ENCODE results near the gene LOC101059915.

LOC101059915 gene

GRCh38 chrX:71664889-71665491, 2.4 kb upstream of the LOC101059915 start:
- H3T11ph ChIP-seq (ENCODE audit: low read length), result no peak overlapping the region
- H3K9me3 ChIP-seq (ENCODE audit: control insufficient read depth, low read depth, low read length), result peaks cover 12% of the 10 kb centered on the region
- Mint-ChIP-seq H3K4me3 (no peak overlapping the region), H3K4me1 (no peaks in the 10 kb centered on the region), H3K36me3 (ENCODE audit: insufficient read depth in 1 of 3, low read depth in 3 of 3) (peaks cover 0 to 4% (median 4%) of the 10 kb centered on the region in 3 experiments; a peak in 5 of 7 replicates), H3K9me3 (peaks cover 70 to 80% of the 10 kb centered on the region in 2 experiments), H3K27ac (no peak overlapping the region), H3K27me3 (ENCODE audit: low read depth) (no peaks in the 10 kb centered on the region; the same call in none of the 2 replicates)
- H3K27ac ChIP-seq (ENCODE audit: insufficient read length, low read depth, low read length), result no peak overlapping the region
- no peaks in the 10 kb centered on the region for H4K20me1 ChIP-seq (ENCODE audit: control insufficient read depth, insufficient read depth, insufficient read length)
- no peak overlapping the region for H3K4ac ChIP-seq (ENCODE audit: low read depth, low read length)
- H3K18ac ChIP-seq (ENCODE audit: insufficient read length, low read depth, low read length), result no peak overlapping the region
- H3K27me3 ChIP-seq (ENCODE audit: insufficient read depth, low read length), result no peaks in the 10 kb centered on the region
- H2BK15ac ChIP-seq (ENCODE audit: low read depth, low read length), result no peak overlapping the region
- no peak overlapping the region for H3K4me2 ChIP-seq (ENCODE audit: insufficient read depth, insufficient read length, low read length)
- no peaks in the 10 kb centered on the region for H3K4me1 ChIP-seq (ENCODE audit: insufficient read depth, low read length)
- no peak for TF ChIP-seq CTCF (conservative IDR thresholded peaks at IDR 0.05)
- H3K79me2 ChIP-seq (ENCODE audit: insufficient read depth, low read length), result no peaks in the 10 kb centered on the region
- H3K14ac ChIP-seq (ENCODE audit: insufficient read depth, low read length), result no peak overlapping the region
- H2AK5ac ChIP-seq (ENCODE audit: insufficient read length, low read length), result no peak overlapping the region
- no peak overlapping the region for H3K9ac ChIP-seq (ENCODE audit: extremely low read depth, insufficient read length, low read length)
- no peak overlapping the region for H4K91ac ChIP-seq (ENCODE audit: insufficient read length, low read depth, low read length)
- H2BK5ac ChIP-seq (ENCODE audit: insufficient read length, low read length), result no peak overlapping the region
- no peak overlapping the region for H3K56ac ChIP-seq (ENCODE audit: insufficient read length, low read depth, low read length)
- no peak overlapping the region for H2BK20ac ChIP-seq (ENCODE audit: low read depth, low read length, poor library complexity, severe bottlenecking)
- H3K23me2 ChIP-seq (ENCODE audit: insufficient read length, low read depth, low read length, poor library complexity, severe bottlenecking), result no peaks in the 10 kb centered on the region
- H3K23ac ChIP-seq (ENCODE audit: insufficient read length, low read depth, low read length), result no peak overlapping the region
- H4K8ac ChIP-seq (replicated peaks; ENCODE audit: insufficient read length, low read depth, low read length), result no peak overlapping the region
- H3K79me1 ChIP-seq (ENCODE audit: insufficient read depth, low read depth, low read length, poor library complexity, severe bottlenecking), result no peaks in the 10 kb centered on the region
- no CpG with 5 or more reads among the region's 16 CpGs for WGBS (ENCODE audit: extremely low coverage, insufficient read length, low lambda C conversion rate)
- no peak overlapping the region for H4K5ac ChIP-seq (ENCODE audit: insufficient read length, low read depth, low read length)
- H2AFZ ChIP-seq (ENCODE audit: low read length), result no peak overlapping the region
- no peak for DNase-seq
- H2BK12ac ChIP-seq (ENCODE audit: insufficient read length, low read depth, low read length), result no peak overlapping the region
- no peak overlapping the region for H2BK120ac ChIP-seq (ENCODE audit: low read depth, low read length, poor library complexity, severe bottlenecking)
